ENCODE data around the gene ZFP92. TPM values are rescaled to one million over a fixed set of nuclear protein-coding genes. Genes with fewer than 3 reads are reported as not detected.

Gene ZFP92
- total and polyA plus RNA-seq, 8 donors: 0.98 to 2.9 (median 1.2) TPM

GRCh38 chrX:153445856-153446635, 34.8 kb downstream of the ZFP92 start, which contains the start of gene TREX2:
Gene TREX2 (minus strand): TSS chrX:153446056. CDS start chrX:153445430, 626 bp downstream.
- H3K4me1 ChIP-seq: no peaks in the 10 kb centered on the region
- ATAC-seq (no peak), DNase-seq (peak in 1 of 4 donors; percentile 46)
- intact Hi-C loops (cut with DNase I): no loop called here
- H3K27ac ChIP-seq: no peak within 1 kb of the TSS
- no peak for TF ChIP-seq CTCF (IDR thresholded peaks at IDR 0.05)
- no peaks in the 10 kb centered on the region for H3K9me3 ChIP-seq
- H3K36me3 ChIP-seq: peaks cover 0 to 26% of the 10 kb centered on the region in 2 donors
- H3K4me3 ChIP-seq: no peak within 1 kb of the TSS
- H3K27me3 ChIP-seq: no peaks in the 10 kb centered on the region

GRCh38 chrX:153446636-153446936, 35.3 kb downstream of the ZFP92 start:
- ATAC-seq (no peak), DNase-seq (no peak)
- H3K36me3 ChIP-seq: peaks cover 0 to 28% of the 10 kb centered on the region in 2 donors
- H3K27ac ChIP-seq: no peak overlapping the region
- TF ChIP-seq CTCF (IDR thresholded peaks at IDR 0.05): no peak
- H3K4me3 ChIP-seq: no peak overlapping the region
- no peaks in the 10 kb centered on the region for H3K9me3 ChIP-seq
- intact Hi-C loops (cut with DNase I): no loop called here
- no peaks in the 10 kb centered on the region for H3K4me1 ChIP-seq
- no peaks in the 10 kb centered on the region for H3K27me3 ChIP-seq

GRCh38 chrX:153446950-153447580, 35.8 kb downstream of the ZFP92 start:
- H3K4me1 ChIP-seq: no peaks in the 10 kb centered on the region
- ATAC-seq (no peak), DNase-seq (peak in 1 of 4 donors; percentile 43)
- H3K27me3 ChIP-seq: no peaks in the 10 kb centered on the region
- TF ChIP-seq CTCF (IDR thresholded peaks at IDR 0.05): no peak
- H3K4me3 ChIP-seq: no peak overlapping the region
- no peaks in the 10 kb centered on the region for H3K9me3 ChIP-seq
- peaks cover 0 to 31% of the 10 kb centered on the region in 2 donors for H3K36me3 ChIP-seq
- no peak overlapping the region for H3K27ac ChIP-seq
- intact Hi-C loops (cut with DNase I): no loop called here

- no peak for TF ChIP-seq CTCF (IDR thresholded peaks at IDR 0.05)
- intact Hi-C loops (cut with DNase I): no loop called here
- no peaks in the 10 kb centered on the region for H3K27me3 ChIP-seq
These were observed 36.3 kb downstream of the ZFP92 start for GRCh38 chrX:153447581-153447960.

GRCh38 chrX:153448556-153449367, 37.5 kb downstream of the ZFP92 start:
- ATAC-seq (no peak), DNase-seq (no peak)
- H3K9me3 ChIP-seq: no peaks in the 10 kb centered on the region
- H3K4me1 ChIP-seq: no peaks in the 10 kb centered on the region
- no peak overlapping the region for H3K4me3 ChIP-seq
- peaks cover 0 to 32% of the 10 kb centered on the region in 2 donors for H3K36me3 ChIP-seq
- H3K27ac ChIP-seq: no peak overlapping the region
- no peak for TF ChIP-seq CTCF (IDR thresholded peaks at IDR 0.05)
- intact Hi-C loops (cut with DNase I): no loop called here
- no peaks in the 10 kb centered on the region for H3K27me3 ChIP-seq

More at GRCh38 chrX:153447581-153447960, 36.3 kb downstream of the ZFP92 start:
- Histone ChIP-seq H3K27ac (no peak overlapping the region), H3K4me3 (no peak overlapping the region), H3K36me3 (peaks cover 0 to 31% of the 10 kb centered on the region in 2 donors), H3K9me3 (no peaks in the 10 kb centered on the region), H3K4me1 (no peaks in the 10 kb centered on the region)
- DNase-seq: no peak
- no peak for ATAC-seq
